ENCODE data around the gene FUT1. TPM values are rescaled to one million over a fixed set of nuclear protein-coding genes. Genes with fewer than 3 reads are reported as not detected.

The FUT1 gene
- total RNA-seq, 1 donor from 2014 or later, result 2.9 TPM

- no peak overlapping the region for H3K4me2 ChIP-seq
- no peak overlapping the region for H3K4me3 ChIP-seq
- H3K36me3 Mint-ChIP-seq, result peaks cover 4% of the 10 kb centered on the region
- H3K79me2 ChIP-seq (ENCODE audit: low read depth), result peaks cover 4% of the 10 kb centered on the region
- peaks cover 5% of the 10 kb centered on the region for H3K27me3 ChIP-seq
- H3K4me3 Mint-ChIP-seq, result peak overlapping the region; percentile 52
- H3K36me3 ChIP-seq, result no peaks in the 10 kb centered on the region
- DNase-seq (ENCODE audit: low spot score), result no peak
- TF ChIP-seq EZH2 (IDR thresholded peaks at IDR 0.05) (no peak), EZH2phosphoT487 (IDR thresholded peaks at IDR 0.05) (no peak), CTCF (IDR thresholded peaks at IDR 0.05) (no peak)
- H3K27ac Mint-ChIP-seq, result peak overlapping the region; percentile 54
- H3K4me1 Mint-ChIP-seq, result peaks cover 17% of the 10 kb centered on the region
- H3K9me3 Mint-ChIP-seq, result peaks cover 7% of the 10 kb centered on the region
- no peaks in the 10 kb centered on the region for H3K9me3 ChIP-seq (ENCODE audit: low read depth)
- H2AFZ ChIP-seq (replicated peaks), result no peak overlapping the region
- H3K9ac ChIP-seq, result no peak overlapping the region
- peaks cover 25% of the 10 kb centered on the region for H3K27me3 Mint-ChIP-seq (ENCODE audit: insufficient read depth, low read depth)
- H3K4me1 ChIP-seq, result no peaks in the 10 kb centered on the region
- H3K27ac ChIP-seq, result no peak overlapping the region
- no peaks in the 10 kb centered on the region for H4K20me1 ChIP-seq (ENCODE audit: low read depth)
- H3F3A ChIP-seq (ENCODE audit: low read depth), result peaks cover 21% of the 10 kb centered on the region
Measured at GRCh38 chr19:48746110-48746509, 6.3 kb downstream of the FUT1 start.

- Mint-ChIP-seq H3K36me3 (peaks cover 4% of the 10 kb centered on the region), H3K27me3 (ENCODE audit: insufficient read depth, low read depth) (peaks cover 25% of the 10 kb centered on the region), H3K9me3 (peaks cover 7% of the 10 kb centered on the region), H3K27ac (no peak overlapping the region), H3K4me3 (no peak overlapping the region), H3K4me1 (peaks cover 15% of the 10 kb centered on the region)
- no peak overlapping the region for H3K4me3 ChIP-seq
- no peaks in the 10 kb centered on the region for H4K20me1 ChIP-seq (ENCODE audit: low read depth)
- peaks cover 12% of the 10 kb centered on the region for H3K27me3 ChIP-seq
- H3K9ac ChIP-seq, result no peak overlapping the region
- DNase-seq (ENCODE audit: low spot score), result peak; percentile 84
- H3K27ac ChIP-seq, result no peak overlapping the region
- no peak overlapping the region for H2AFZ ChIP-seq (replicated peaks)
- H3K79me2 ChIP-seq (ENCODE audit: low read depth), result no peaks in the 10 kb centered on the region
- H3F3A ChIP-seq (ENCODE audit: low read depth), result peaks cover 26% of the 10 kb centered on the region
- H3K9me3 ChIP-seq (ENCODE audit: low read depth), result no peaks in the 10 kb centered on the region
- no peaks in the 10 kb centered on the region for H3K4me1 ChIP-seq
- H3K4me2 ChIP-seq, result no peak overlapping the region
- TF ChIP-seq CTCF (IDR thresholded peaks at IDR 0.05) (no peak), EZH2phosphoT487 (IDR thresholded peaks at IDR 0.05) (no peak), EZH2 (IDR thresholded peaks at IDR 0.05) (no peak)
- no peaks in the 10 kb centered on the region for H3K36me3 ChIP-seq
Measured at GRCh38 chr19:48745208-48745995, 7.0 kb downstream of the FUT1 start.

- Histone ChIP-seq H3K4me1 (peaks cover 17% of the 10 kb centered on the region), H2AFZ (replicated peaks) (no peak overlapping the region), H3K4me2 (no peak overlapping the region), H3K27me3 (peaks cover 27% of the 10 kb centered on the region), H3K9ac (no peak overlapping the region), H3K4me3 (no peak overlapping the region), H3K27ac (no peak overlapping the region), H3K79me2 (ENCODE audit: low read depth) (no peaks in the 10 kb centered on the region), H3K36me3 (no peaks in the 10 kb centered on the region), H4K20me1 (ENCODE audit: low read depth) (peaks cover 3% of the 10 kb centered on the region), H3F3A (ENCODE audit: low read depth) (peaks cover 42% of the 10 kb centered on the region), H3K9me3 (ENCODE audit: low read depth) (no peaks in the 10 kb centered on the region)
- peaks cover 24% of the 10 kb centered on the region for H3K27me3 Mint-ChIP-seq (ENCODE audit: insufficient read depth, low read depth)
- no peak overlapping the region for H3K27ac Mint-ChIP-seq
- TF ChIP-seq EZH2 (IDR thresholded peaks at IDR 0.05), result no peak
- no peak for TF ChIP-seq EZH2phosphoT487 (IDR thresholded peaks at IDR 0.05)
- no peak for DNase-seq (ENCODE audit: low spot score)
- H3K9me3 Mint-ChIP-seq, result peaks cover 7% of the 10 kb centered on the region
- H3K36me3 Mint-ChIP-seq, result peaks cover 4% of the 10 kb centered on the region
- H3K4me1 Mint-ChIP-seq, result peaks cover 28% of the 10 kb centered on the region
- no peak overlapping the region for H3K4me3 Mint-ChIP-seq
Measured at GRCh38 chr19:48742096-48742495, 10.3 kb downstream of the FUT1 start.

All from neural progenitor cell (in vitro differentiated cells).